Measurements from ENCODE around the gene IL12RB1.
A peak's percentile ranks its signal among the peaks of the same experiment; 100 is the strongest.

Gene IL12RB1

GRCh38 chr19:18098891-18099622 is 12.3 kb upstream of the IL12RB1 start:
- no peak overlapping the region for H3K4me3 ChIP-seq (ENCODE audit: low read depth, low read length)
- TF ChIP-seq, protein P1, sequence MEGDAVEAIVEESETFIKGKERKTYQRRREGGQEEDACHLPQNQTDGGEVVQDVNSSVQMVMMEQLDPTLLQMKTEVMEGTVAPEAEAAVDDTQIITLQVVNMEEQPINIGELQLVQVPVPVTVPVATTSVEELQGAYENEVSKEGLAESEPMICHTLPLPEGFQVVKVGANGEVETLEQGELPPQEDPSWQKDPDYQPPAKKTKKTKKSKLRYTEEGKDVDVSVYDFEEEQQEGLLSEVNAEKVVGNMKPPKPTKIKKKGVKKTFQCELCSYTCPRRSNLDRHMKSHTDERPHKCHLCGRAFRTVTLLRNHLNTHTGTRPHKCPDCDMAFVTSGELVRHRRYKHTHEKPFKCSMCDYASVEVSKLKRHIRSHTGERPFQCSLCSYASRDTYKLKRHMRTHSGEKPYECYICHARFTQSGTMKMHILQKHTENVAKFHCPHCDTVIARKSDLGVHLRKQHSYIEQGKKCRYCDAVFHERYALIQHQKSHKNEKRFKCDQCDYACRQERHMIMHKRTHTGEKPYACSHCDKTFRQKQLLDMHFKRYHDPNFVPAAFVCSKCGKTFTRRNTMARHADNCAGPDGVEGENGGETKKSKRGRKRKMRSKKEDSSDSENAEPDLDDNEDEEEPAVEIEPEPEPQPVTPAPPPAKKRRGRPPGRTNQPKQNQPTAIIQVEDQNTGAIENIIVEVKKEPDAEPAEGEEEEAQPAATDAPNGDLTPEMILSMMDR (IDR thresholded peaks at IDR 0.05; ENCODE audit: low read depth, low read length, missing control alignments): no peak
- no peak for DNase-seq (ENCODE audit: low read depth)
- in situ Hi-C loops (cut with HindIII; ENCODE audit: low sequenced_read_pairs): no loop called here

DNA sequence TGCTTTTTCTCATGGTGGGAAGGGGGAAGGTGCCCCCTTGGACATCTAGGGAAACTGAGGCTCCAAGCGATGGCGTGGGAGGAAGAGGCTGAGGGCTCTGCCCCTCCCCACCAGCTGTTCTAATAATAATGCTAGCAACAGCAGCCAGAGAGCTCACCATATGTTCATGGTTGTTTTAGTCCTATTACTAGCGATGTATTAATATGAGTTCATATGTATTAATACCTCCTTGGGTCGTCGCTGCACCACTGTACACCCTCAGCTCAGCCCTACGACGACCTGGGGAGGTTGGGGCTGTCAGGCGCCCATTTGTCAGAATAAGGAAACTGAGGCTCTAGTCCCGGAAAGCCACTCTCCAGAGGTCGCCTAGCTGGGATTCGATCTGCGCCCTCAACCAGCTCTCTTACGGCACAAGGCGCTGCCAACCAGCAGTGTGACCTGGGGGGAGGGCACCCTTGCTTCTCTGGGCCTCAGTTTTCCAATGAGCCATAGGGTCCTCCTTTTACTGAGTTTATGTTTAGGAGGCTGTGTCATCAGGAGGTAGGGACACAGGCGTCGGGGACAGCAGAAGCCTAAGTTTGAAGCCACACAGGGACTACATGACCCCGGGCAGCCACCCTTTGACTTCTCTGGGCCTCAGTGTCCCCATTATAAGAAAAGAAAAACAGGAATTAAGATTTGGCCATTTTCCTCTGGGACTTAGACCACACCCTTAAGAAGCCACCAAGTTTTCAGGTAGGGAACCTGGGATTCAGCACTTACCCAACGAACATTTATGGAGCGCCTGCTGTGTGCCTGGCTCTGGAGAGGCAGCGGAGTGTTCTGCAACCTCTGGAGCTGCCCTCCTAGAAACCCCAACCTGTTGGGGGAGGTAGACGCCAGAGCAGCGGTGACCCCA is 11.5 kb upstream of the IL12RB1 start:
- TF ChIP-seq, protein P1 (IDR thresholded peaks at IDR 0.05; ENCODE audit: low read depth, low read length, missing control alignments): no peak
- DNase-seq (ENCODE audit: low read depth): no peak
- in situ Hi-C loops (cut with HindIII; ENCODE audit: low sequenced_read_pairs): no loop called here
- H3K4me3 ChIP-seq (ENCODE audit: low read depth, low read length): peak overlapping the region; percentile 33

GRCh38 chr19:18097217-18097992 is 10.7 kb upstream of the IL12RB1 start, which contains the start of gene MAST3:
Gene MAST3 (plus strand): TSS chr19:18097778. CDS start chr19:18097793, 15 bp downstream.
- in situ Hi-C loops (cut with HindIII; ENCODE audit: low sequenced_read_pairs): no loop called here
- peak within 1 kb of the TSS; percentile 33 for H3K4me3 ChIP-seq (ENCODE audit: low read depth, low read length)
- no peak for DNase-seq (ENCODE audit: low read depth)
- TF ChIP-seq, protein P1 (IDR thresholded peaks at IDR 0.05; ENCODE audit: low read depth, low read length, missing control alignments): no peak

GRCh38 chr19:18096258-18096657 is 9.5 kb upstream of the IL12RB1 start:
- TF ChIP-seq, protein P1 (IDR thresholded peaks at IDR 0.05; ENCODE audit: low read depth, low read length, missing control alignments): no peak
- in situ Hi-C loops (cut with HindIII; ENCODE audit: low sequenced_read_pairs): no loop called here
- H3K4me3 ChIP-seq (ENCODE audit: low read depth, low read length): no peak overlapping the region
- DNase-seq (ENCODE audit: low read depth): no peak

DNA sequence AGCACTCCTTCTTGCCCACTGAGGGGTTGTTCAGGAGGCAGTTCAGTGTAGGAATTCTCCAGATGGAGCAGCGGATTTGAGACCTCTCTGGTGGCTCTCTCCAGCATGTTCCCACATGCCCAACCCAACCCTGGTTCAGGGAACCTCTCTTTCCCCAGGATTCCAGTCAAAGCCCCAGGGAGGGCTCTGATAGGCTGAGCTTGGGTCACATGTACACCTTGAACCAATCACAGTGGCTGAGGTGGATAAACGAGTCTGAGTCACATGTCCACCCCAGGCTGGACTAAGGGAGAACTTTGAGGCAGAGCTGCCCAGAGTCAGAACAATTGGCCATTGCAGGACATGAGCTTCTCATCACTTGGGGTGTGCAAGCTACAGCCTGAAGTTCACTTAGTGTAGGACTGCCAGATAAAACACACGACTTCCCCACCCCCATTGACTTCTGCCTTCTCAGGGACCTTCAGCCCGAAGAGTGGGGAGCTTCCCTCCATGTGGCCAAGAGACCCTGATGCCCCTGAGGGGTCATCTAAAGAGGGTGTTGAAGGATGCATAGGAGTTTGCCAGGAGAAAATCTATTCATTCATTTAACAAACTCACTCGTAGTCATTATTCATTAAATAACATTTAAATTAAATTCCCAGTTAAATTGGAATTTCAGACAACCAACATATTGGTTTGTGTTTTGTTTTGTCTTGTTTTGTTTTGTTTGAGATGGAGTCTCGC is 6.9 kb upstream of the IL12RB1 start:
- TF ChIP-seq, protein P1 (IDR thresholded peaks at IDR 0.05; ENCODE audit: low read depth, low read length, missing control alignments): no peak
- H3K4me3 ChIP-seq (ENCODE audit: low read depth, low read length): no peak overlapping the region
- DNase-seq (ENCODE audit: low read depth): no peak
- in situ Hi-C loops (cut with HindIII; ENCODE audit: low sequenced_read_pairs): no loop called here
